NOMO-1 (cell line): ENCODE measurements around the gene STAP2.
"Not testable (repeated sequence)": the region's sequence is repeated elsewhere in the genome, so short reads cannot be mapped to it uniquely, and the experiment has no call there.

Experiments used
- DNase-seq, 2 experiments: peaks; one replicate each; lab custom pipeline; 2025; ENCODE audit not compliant: unreplicated experiment in 2 of 2; lab: John Stamatoyannopoulos, UW

The STAP2 gene

DNA sequence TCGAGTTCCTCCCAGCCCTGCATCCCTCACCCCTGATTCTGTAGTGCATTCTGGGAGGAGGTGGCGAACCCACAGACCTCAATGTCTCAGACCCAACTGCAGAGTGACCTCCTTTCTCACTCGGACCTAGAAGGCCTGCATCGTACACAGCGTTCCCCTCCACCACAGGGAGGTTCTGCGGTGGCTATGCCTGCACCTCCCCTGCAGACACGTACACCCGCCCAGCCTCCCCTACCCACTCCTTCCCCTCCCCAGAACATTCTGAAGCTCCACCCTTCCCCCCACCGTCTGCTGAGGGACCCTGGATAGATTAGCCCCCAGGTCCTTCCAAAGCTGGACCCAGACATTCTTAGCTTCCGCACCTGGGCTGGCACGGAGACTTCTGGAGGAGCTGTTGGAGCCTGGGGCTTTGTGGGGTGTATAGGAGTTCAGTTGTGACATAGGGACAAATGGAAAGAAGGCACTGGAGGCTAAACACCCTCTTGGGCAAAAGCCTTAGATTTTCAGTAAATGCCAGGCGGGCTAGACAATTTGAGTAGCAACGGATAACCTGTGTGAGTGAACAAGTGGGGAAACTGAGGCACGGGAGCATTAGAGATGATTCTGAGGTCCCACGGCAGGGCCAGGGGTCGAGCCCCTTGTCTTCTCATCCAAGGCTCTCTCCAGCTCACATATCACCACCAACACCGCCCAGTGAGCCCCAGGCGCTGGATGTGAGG lies 34.6 kb downstream of the STAP2 start:
- DNase-seq: no peak

DNA sequence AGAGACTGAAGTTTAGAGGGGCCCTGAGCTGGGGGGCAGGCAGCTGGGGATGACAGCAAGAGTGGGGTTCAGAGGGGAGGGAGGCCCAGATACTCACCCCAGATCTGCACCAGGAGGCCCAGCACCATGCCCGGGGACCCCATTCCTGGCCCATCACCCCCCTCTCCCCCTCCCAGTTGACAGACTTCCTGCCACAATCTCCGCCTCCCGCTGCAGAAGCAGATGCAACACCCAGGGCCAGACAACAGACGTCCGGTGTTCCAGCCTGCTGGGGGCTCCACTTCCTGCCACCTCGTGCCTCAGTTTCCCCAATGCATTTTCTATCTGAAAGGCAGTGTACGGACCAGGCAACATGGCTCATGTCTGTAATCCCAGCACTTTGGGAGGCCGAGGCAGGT lies 36.4 kb downstream of the STAP2 start, which contains the start of gene TMIGD2:
TMIGD2 (minus strand) TSS at position 147 of the 398 bp plus-strand sequence; CDS start at position 143, 4 bp downstream.
- DNase-seq: no peak

- no peak for DNase-seq
Measured at GRCh38 chr19:4301590-4302242, 36.9 kb downstream of the STAP2 start.

DNA sequence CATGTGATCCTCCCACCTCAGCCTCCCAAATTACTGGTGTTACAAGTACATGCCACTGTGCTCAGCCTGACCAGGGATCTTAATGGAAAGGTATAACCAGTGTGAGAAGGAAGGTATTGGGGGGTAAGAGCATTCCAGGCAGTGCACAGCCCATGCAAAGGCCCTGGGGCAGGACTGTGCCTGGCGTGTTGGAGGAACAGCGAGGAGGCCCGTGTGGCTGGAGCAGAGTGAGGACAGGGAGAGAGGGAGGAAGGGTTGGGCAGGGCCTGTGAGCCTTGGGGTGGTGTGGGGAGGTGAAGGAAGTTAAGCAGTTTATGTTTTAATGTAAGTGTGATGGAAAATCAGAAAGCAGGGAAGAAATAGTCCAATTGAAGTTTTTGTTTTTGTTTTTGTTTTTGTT lies 38.0 kb downstream of the STAP2 start:
- no peak for DNase-seq

- DNase-seq: no peak
Measured at GRCh38 chr19:4298810-4299550, 39.6 kb downstream of the STAP2 start.

DNA sequence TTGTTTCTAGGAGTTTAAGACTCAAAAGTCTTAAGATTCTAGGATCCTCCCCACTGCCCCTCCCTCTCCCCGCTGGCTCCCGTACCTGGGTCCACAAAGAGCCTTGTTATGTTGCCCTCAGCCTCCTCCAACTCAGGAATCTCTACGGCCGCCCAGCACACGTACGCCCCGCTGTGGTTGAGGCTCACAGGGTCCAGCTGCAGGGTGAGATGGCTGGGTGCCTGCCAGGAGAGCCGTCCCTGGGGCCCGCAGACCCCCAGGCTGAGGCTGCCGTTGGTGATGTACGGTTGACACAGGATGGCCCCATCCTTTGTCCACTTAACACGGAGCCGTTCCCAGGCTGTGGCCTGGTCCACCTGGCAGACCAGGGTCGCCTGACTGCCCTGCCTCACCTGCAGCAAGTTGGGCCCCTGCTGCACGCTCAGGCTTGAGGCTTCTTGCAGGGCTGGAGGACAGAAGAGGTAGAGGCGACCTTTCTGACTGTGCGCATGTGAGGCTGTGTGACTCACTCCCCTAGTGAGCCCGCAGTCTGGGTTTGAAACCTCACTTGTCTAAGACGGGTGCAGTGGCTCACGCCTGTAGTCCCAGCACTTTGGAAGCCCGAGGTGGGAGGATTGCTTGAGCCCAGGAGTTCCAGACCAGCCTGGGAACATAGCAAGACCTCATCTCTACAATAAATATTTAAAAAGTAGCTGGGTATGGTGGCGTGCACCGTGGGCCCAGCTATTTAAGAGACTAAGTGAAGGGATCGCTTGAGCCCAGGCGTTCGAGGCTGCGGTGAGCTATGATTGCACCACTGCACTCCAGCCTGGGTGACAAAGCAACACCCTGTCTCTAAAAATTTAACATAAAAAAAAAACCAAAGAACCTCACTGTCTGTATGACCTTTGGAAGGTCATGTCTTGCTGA lies 40.5 kb downstream of the STAP2 start:
- DNase-seq: no peak

GRCh38 chr19:4295972-4296771 lies 42.5 kb downstream of the STAP2 start:
- no peak for DNase-seq

GRCh38 chr19:4294389-4294788 lies 44.2 kb downstream of the STAP2 start:
- DNase-seq: no peak

GRCh38 chr19:4292515-4292914 lies 46.1 kb downstream of the STAP2 start:
- no peak for DNase-seq

DNA sequence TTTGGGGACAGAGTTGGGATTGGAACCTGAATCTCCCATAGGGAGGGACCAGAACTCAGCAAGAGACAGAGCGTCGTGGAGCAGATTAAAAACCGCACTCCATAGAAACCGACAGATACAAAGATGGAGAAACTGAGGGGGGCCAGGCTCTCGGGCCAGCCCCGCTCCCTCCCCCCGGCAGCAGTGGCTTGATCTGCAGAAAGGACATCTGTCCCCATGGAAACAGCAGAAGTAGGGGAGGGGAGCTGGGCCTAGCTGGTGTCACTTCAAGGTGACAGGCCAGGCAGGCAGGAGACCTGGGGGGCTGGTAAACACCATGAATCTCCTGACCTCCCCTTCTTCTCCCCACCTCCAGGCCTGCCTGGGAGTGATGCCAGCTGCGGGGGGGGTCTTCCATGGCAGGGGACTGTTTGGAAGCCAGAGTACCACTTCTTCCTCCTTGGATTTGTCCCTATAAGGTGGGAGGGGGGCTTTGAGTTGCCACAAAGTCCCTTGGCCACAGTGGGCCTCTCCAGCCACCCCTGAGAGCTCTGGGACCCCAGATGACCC lies 47.4 kb downstream of the STAP2 start:
- DNase-seq: no peak

GRCh38 chr19:4288091-4288777 lies 50.4 kb downstream of the STAP2 start:
- no peak for DNase-seq

DNA sequence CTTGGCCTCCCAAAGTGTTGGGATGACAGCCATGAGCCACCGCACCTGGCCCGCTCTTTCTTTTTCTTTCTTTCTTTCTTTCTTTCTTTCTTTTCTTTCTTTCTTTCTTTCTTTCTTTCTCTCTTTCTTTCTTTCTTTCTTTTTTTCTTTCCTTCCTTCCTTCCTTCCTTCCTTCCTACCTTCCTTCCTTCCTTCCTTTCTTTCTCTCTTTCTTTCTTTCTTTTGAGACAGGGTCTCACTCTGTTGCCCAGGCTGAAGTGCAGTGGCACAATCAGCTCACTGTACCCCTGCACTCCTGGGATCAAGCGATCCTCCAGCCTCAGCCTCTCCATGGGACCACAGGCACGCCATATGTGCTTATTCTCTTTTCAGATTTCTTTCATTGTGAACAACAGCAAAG lies 52.5 kb downstream of the STAP2 start:
- DNase-seq: not testable (repeated sequence)

GRCh38 chr19:4284974-4285373 lies 53.7 kb downstream of the STAP2 start:
- no peak for DNase-seq

DNA sequence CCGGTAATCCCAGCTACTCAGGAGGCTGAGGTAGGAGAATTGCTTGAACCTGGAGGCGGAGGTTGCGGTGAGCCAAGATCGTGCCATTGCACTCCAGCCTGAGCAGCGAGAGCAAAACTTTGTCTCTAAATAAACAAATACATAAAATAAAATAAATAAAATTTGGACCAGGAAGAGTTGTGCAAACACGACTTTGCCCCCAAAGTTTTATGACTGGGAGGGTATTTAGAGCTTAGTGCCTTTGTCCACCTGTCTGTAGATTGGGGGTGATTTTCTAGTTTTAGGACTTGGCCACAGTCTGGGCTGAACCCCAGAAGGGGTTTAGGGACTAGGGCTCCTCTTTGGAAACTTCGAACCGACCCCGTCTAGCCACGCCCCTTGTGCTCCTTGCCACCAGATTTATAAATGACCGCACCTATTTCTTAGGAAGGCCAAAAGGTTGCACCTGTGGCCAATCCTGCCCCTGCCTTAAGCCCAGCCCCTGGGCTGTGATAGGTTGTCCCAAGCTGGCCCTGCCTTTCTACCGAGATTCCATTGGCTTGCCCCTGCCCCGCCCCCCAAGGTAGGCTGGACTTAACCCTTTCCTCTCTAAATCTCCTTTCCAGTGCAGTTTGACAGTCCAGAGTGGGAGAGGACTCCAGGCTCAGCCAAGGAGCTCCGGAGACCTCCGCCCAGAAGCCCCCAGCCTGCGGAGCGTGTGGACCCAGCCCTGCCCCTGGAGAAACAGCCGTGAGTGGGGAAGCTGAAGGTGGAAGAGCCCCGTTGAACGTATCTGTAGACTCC lies 54.3 kb downstream of the STAP2 start:
- no peak for DNase-seq

- DNase-seq: no peak
Measured at GRCh38 chr19:4279530-4280422, 58.9 kb downstream of the STAP2 start.

DNA sequence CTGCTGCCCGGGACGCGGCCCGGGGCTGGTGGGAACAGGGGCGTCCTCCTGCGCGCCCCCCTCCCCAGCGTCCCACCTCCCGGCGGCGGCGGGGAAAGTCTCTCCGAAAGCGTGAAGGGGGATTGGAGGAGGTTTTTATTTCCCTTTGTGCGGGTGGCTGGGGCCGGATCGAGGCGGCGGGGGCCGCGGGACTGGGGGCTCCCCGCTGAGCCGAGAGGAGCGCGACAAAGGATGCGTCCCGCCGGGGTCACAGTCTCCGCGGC lies 59.4 kb downstream of the STAP2 start:
- no peak for DNase-seq

DNA sequence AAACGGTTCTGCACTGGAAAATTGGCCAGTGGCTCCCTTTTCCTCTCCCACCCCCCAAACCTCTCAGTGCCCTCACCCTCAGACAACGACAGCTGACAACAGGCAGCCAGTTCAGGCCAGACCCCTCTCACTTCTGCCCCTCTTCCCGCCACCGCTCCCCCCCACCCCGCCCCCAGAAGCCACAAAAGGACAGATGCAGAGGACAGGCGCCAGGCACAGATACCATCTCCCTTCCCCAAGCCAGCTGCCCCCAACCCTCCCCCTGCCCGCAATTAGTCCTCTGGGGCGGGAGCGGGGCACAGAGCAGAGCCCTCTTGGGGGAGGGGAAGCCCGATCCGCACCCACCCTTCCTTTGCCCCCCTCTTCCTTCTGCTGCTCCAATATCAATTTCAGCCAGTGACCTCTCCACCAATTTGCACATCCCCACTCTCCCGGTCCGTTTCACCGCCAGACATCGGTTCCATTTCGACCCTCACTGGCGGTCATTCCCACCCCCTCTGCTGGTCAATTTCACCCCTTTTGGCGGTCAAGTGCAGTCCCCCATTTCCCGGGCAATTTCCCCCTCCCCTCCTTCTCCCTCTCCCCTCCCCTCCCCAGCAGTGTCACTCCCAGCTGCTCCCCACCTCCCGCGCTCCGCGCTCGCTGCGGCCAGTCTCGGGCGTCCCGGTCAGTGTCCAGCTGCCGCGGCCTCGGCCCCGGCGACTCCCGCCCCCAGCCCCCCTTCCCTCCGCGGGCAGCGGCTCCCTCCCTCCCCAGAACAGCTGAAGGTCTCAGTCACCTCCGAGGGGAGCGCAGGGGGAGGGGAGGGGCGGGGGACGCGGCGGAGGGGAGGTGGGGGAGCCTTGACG lies 60.0 kb downstream of the STAP2 start, which contains the start of gene SHD:
SHD (plus strand) TSS at position 848 of the 848 bp plus-strand sequence. CDS start 798 bp downstream, outside the sequence.
- DNase-seq: no peak
